Adrenal gland (tissue), 5 donors: ENCODE results near the gene TFF2.

Source experiments
- CTCF ChIP-seq, 6 experiments: fragments of 450-650 bp in 4 of 6; fragments of 200-600 bp in 2 of 6; sonication (generic) in 1 of 6; IDR thresholded peaks; 1 replicate in 5 of 6; 2 replicates in 1 of 6; pipeline versions ENCODE4 v1.5.1 to v1.8.0; 2016 to 2021; ENCODE audit warnings: antibody characterized with exemption in 6 of 6, mild to moderate bottlenecking in 2 of 6, moderate library complexity in 1 of 6
- POLR2A ChIP-seq, 2 donors: fragments of 450-650 bp; IDR thresholded peaks; one replicate each; pipeline ENCODE4 v1.6.1; 2017; ENCODE audit warnings: antibody characterized with exemption in 2 of 2, mild to moderate bottlenecking in 2 of 2, moderate library complexity in 1 of 2
- donor health status: DM: no; HTN: no; CAD: no.

- TF ChIP-seq CTCF (IDR thresholded peaks at IDR 0.05): no peak
- TF ChIP-seq POLR2A (IDR thresholded peaks at IDR 0.05): no peak
Measured at GRCh38 chr21:42303443-42303842, 47.4 kb downstream of the TFF2 start.
